ENCODE data around the gene LCN12. TPM values are rescaled to one million over a fixed set of nuclear protein-coding genes. Genes with fewer than 3 reads are reported as not detected.

Gene LCN12
- total RNA-seq, 1 experiment from 2014 or later = 2.5 TPM

DNA sequence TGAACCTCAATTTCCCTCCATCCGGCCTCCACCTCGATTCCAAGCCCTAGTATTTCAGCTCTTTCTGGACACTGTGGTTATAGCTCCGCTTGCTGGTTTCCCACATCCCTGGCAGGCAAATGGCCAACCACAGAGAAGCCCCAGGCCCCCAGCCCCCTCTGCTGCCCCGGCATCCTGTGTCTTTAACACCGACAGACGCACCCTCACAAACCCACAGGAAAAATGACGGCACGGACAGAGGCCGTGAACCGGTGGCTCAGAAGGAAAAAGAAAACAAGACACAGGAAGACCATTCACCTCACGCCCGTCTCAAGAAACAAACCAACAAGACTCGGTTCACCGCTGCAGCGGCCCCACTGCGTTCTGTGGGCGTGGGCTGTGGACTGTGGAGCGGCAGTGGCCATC is 45.8 kb downstream of the LCN12 start:
- H3K27ac ChIP-seq (ENCODE audit: low read length) = no peak overlapping the region
- TF ChIP-seq POLR2AphosphoS5 (IDR thresholded peaks at IDR 0.05; ENCODE audit: low read depth, low read length) = no peak
- TF ChIP-seq SIN3A (IDR thresholded peaks at IDR 0.05; ENCODE audit: borderline replicate concordance, insufficient read depth, low read depth, low read length) = no peak
- TF ChIP-seq TCF7L2 (IDR thresholded peaks at IDR 0.05; ENCODE audit: low read depth, low read length) = no peak
- no peaks in the 10 kb centered on the region for H3K9me3 ChIP-seq (ENCODE audit: control insufficient read depth, insufficient read depth, low read depth, low read length)
- H3K4me3 ChIP-seq (ENCODE audit: low read depth in 2 of 2, low read length in 2 of 2) = no peak overlapping the region
- in situ Hi-C loops (cut with HindIII; ENCODE audit: low pct_unique_long_range_greater_than_20kb, low sequenced_read_pairs) = no loop called here
- ATAC-seq (no peak), DNase-seq (ENCODE audit: low read depth, low spot score) (no peak)
- no peaks in the 10 kb centered on the region for H3K36me3 ChIP-seq (ENCODE audit: control insufficient read depth, insufficient read depth, low read length)
- no TSS peak for BruUV-seq (replicated peaks)
- ChIA-PET CTCF (no interaction called here), POLR2A (no interaction called here)
- peaks cover 14% of the 10 kb centered on the region for H3K4me1 ChIP-seq (ENCODE audit: control insufficient read depth, insufficient read depth, low read length)
- intact Hi-C loops (cut with micrococcal nuclease; ENCODE audit: unreplicated experiment) = no loop called here
- H3K27me3 ChIP-seq (ENCODE audit: control insufficient read depth, insufficient read depth, low read length) = no peaks in the 10 kb centered on the region

DNA sequence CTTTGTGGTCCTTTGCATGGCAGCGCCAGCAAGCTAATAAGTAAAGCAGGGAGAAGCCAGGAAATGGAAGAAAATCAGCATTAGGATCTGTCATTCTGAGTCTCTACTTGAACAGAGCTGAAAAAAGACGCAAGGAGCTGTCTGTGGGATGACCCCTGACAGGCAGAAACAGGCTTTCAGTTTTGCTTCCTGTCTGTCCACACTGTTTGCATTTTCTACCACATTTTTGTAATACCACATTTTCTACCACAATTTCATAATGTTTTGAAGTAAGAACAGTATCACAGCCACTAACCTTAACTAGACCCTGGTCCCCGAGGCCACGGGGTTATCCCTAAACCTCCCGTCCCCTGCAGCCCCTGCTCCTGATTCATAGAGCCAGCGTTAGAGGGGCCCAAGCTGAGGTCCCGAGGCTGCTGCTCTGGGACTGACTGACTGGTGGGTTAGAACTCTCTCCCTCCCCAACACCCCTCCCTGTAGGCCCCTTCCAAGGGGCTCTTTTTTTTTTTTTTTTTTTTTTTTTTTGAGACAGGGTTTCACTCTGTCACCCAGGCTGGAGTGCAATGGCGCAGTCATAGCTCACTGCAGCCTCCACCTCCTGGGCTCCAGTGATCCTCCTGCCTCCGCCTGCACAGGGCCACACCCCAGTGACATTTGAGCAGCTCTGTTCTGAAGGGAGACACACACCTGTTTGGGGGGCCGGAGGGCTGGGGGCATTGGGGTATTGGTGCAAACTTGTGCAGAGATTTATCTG is 48.3 kb downstream of the LCN12 start:
- Histone ChIP-seq H3K9me3 (ENCODE audit: control insufficient read depth, insufficient read depth, low read depth, low read length) (no peaks in the 10 kb centered on the region), H3K27me3 (ENCODE audit: control insufficient read depth, insufficient read depth, low read length) (no peaks in the 10 kb centered on the region), H3K4me3 (ENCODE audit: low read depth in 2 of 2, low read length in 2 of 2) (no peak overlapping the region), H3K36me3 (ENCODE audit: control insufficient read depth, insufficient read depth, low read length) (no peaks in the 10 kb centered on the region), H3K4me1 (ENCODE audit: control insufficient read depth, insufficient read depth, low read length) (peaks cover 10% of the 10 kb centered on the region), H3K27ac (ENCODE audit: low read length) (no peak overlapping the region)
- ATAC-seq (no peak), DNase-seq (ENCODE audit: low read depth, low spot score) (no peak)
- TF ChIP-seq TCF7L2 (IDR thresholded peaks at IDR 0.05; ENCODE audit: low read depth, low read length) (no peak), SIN3A (IDR thresholded peaks at IDR 0.05; ENCODE audit: borderline replicate concordance, insufficient read depth, low read depth, low read length) (no peak), POLR2AphosphoS5 (IDR thresholded peaks at IDR 0.05; ENCODE audit: low read depth, low read length) (no peak)
- TF ChIP-seq, protein P1, sequence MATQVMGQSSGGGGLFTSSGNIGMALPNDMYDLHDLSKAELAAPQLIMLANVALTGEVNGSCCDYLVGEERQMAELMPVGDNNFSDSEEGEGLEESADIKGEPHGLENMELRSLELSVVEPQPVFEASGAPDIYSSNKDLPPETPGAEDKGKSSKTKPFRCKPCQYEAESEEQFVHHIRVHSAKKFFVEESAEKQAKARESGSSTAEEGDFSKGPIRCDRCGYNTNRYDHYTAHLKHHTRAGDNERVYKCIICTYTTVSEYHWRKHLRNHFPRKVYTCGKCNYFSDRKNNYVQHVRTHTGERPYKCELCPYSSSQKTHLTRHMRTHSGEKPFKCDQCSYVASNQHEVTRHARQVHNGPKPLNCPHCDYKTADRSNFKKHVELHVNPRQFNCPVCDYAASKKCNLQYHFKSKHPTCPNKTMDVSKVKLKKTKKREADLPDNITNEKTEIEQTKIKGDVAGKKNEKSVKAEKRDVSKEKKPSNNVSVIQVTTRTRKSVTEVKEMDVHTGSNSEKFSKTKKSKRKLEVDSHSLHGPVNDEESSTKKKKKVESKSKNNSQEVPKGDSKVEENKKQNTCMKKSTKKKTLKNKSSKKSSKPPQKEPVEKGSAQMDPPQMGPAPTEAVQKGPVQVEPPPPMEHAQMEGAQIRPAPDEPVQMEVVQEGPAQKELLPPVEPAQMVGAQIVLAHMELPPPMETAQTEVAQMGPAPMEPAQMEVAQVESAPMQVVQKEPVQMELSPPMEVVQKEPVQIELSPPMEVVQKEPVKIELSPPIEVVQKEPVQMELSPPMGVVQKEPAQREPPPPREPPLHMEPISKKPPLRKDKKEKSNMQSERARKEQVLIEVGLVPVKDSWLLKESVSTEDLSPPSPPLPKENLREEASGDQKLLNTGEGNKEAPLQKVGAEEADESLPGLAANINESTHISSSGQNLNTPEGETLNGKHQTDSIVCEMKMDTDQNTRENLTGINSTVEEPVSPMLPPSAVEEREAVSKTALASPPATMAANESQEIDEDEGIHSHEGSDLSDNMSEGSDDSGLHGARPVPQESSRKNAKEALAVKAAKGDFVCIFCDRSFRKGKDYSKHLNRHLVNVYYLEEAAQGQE (IDR thresholded peaks at IDR 0.05; ENCODE audit: insufficient read depth in 1 of 2, low read depth in 2 of 2, low read length in 1 of 2) = no peak
- TF ChIP-seq, protein P2, sequence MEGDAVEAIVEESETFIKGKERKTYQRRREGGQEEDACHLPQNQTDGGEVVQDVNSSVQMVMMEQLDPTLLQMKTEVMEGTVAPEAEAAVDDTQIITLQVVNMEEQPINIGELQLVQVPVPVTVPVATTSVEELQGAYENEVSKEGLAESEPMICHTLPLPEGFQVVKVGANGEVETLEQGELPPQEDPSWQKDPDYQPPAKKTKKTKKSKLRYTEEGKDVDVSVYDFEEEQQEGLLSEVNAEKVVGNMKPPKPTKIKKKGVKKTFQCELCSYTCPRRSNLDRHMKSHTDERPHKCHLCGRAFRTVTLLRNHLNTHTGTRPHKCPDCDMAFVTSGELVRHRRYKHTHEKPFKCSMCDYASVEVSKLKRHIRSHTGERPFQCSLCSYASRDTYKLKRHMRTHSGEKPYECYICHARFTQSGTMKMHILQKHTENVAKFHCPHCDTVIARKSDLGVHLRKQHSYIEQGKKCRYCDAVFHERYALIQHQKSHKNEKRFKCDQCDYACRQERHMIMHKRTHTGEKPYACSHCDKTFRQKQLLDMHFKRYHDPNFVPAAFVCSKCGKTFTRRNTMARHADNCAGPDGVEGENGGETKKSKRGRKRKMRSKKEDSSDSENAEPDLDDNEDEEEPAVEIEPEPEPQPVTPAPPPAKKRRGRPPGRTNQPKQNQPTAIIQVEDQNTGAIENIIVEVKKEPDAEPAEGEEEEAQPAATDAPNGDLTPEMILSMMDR (IDR thresholded peaks at IDR 0.05) = no peak
- in situ Hi-C loops (cut with HindIII; ENCODE audit: low pct_unique_long_range_greater_than_20kb, low sequenced_read_pairs) (no loop called here), intact Hi-C loops (cut with micrococcal nuclease; ENCODE audit: unreplicated experiment) (no loop called here)
- BruUV-seq (replicated peaks) = no TSS peak
- ChIA-PET POLR2A (no interaction called here), CTCF (no interaction called here)

Measured in Panc1 (cell line).